Gastrocnemius medialis (tissue), 4 donors: Measurements from ENCODE around the gene TTLL5. TPM values are rescaled to one million over a fixed set of nuclear protein-coding genes. Genes with fewer than 3 reads are reported as not detected.

Source experiments
- ATAC-seq, 2 donors: fragments of 150-250 bp; one replicate each; pipeline ENCODE4 v1.9.1; 2016
- DNase-seq, 2 donors: peaks; one replicate each; pipeline ENCODE4 v3.0.0-alpha.2; 2019
- H3K27ac ChIP-seq, 4 donors: fragments of 200-600 bp; sonication (generic); 1 replicate in 1 of 4; 2 replicates in 3 of 4; pipeline ENCODE4 v1.5.1; 2016 to 2018; ENCODE audit warnings: mild to moderate bottlenecking in 2 of 4, moderate library complexity in 1 of 4
- H3K27me3 ChIP-seq, 3 donors: fragments of 200-600 bp; sonication (generic) in 2 of 3; 1 replicate in 1 of 3; 2 replicates in 2 of 3; pipeline versions ENCODE4 v1.5.1 to v1.6.0; 2016 to 2019; ENCODE audit warnings: mild to moderate bottlenecking in 1 of 3, moderate library complexity in 1 of 3
- H3K36me3 ChIP-seq, 2 donors: fragments of 200-600 bp; sonication (generic) in 1 of 2; one replicate each; pipeline ENCODE4 v1.5.1; 2017 to 2018
- H3K4me1 ChIP-seq, 2 donors: fragments of 200-600 bp; sonication (generic) in 1 of 2; one replicate each; pipeline ENCODE4 v1.5.1; 2016 to 2017; ENCODE audit warnings: mild to moderate bottlenecking in 2 of 2
- H3K4me3 ChIP-seq, 4 donors: fragments of 200-600 bp; sonication (generic) in 3 of 4; 1 replicate in 1 of 4; 2 replicates in 3 of 4; pipeline ENCODE4 v1.5.1; 2016 to 2019; ENCODE audit warnings: mild to moderate bottlenecking in 2 of 4
- H3K9me3 ChIP-seq, 3 donors: fragments of 200-600 bp; sonication (generic) in 2 of 3; 1 replicate in 1 of 3; 2 replicates in 2 of 3; pipeline ENCODE4 v1.5.1; 2016 to 2019
- CTCF ChIP-seq, 5 experiments: fragments of 450-650 bp in 3 of 5; fragments of 200-600 bp in 2 of 5; sonication (generic) in 2 of 5; IDR thresholded peaks in 4 of 5; conservative IDR thresholded peaks in 1 of 5; 1 replicate in 4 of 5; 2 replicates in 1 of 5; pipeline ENCODE4 v1.5.1; 2016 to 2019; ENCODE audit warnings: antibody characterized with exemption in 5 of 5, mild to moderate bottlenecking in 3 of 5, moderate library complexity in 3 of 5
- POLR2A ChIP-seq, 2 donors: fragments of 450-650 bp; IDR thresholded peaks; one replicate each; pipeline ENCODE4 v1.6.1; 2017; ENCODE audit warnings: antibody characterized with exemption in 2 of 2, mild to moderate bottlenecking in 2 of 2, moderate library complexity in 2 of 2
- in situ Hi-C, 4 donors: fragments of 200-750 bp; cut with MboI; loops; one replicate each; pipeline versions ENCODE4 v1.15.0 to v1.8.0; 2017; ENCODE audit warnings: low sequenced_read_pairs in 4 of 4
- intact Hi-C: fragments of 100-400 bp; cut with DNase I; formaldehyde crosslinking; loops from one replicate; pipeline ENCODE4 v1.15.1; 2023; ENCODE audit warnings: low total_unique reads
- total RNA-seq, 4 donors: library from RNA; depleted of rRNA; stranded (reverse); fragments of >200 nt; gene quantifications; one replicate each; pipeline versions ENCODE4 v1.1.0 to v1.2.3, GENCODE V29; 2016

TTLL5 gene
- total RNA-seq, 4 donors from 2014 or later: 9.1 to 36.0 (median 16.4) TPM

- no peaks in the 10 kb centered on the region for H3K36me3 ChIP-seq
These were observed 235.3 kb downstream of the TTLL5 start for GRCh38 chr14:75896341-75896740.

GRCh38 chr14:75904311-75904710 lies 243.3 kb downstream of the TTLL5 start:
- H3K27me3 ChIP-seq: no peaks in the 10 kb centered on the region
- no peak overlapping the region for H3K27ac ChIP-seq
- peaks cover 26 to 33% of the 10 kb centered on the region in 2 donors for H3K4me1 ChIP-seq
- H3K4me3 ChIP-seq: no peak overlapping the region
- ATAC-seq (no peak), DNase-seq (no peak)
- H3K9me3 ChIP-seq: no peaks in the 10 kb centered on the region
- H3K36me3 ChIP-seq: no peaks in the 10 kb centered on the region
- in situ Hi-C loops (loop anchor here in 2 of 4 donors (10.0 kb wide), 2 partner anchors 70 to 200 kb away; no protein-coding TSS in a partner anchor), intact Hi-C loops (no loop called here)
- no peak for TF ChIP-seq POLR2A (IDR thresholded peaks at IDR 0.05)
- no peak for TF ChIP-seq CTCF (IDR thresholded peaks at IDR 0.05 in 4 of 5, conservative IDR thresholded peaks at IDR 0.05 in 1 of 5)

More at GRCh38 chr14:75896341-75896740, 235.3 kb downstream of the TTLL5 start:
- Histone ChIP-seq H3K27me3 (no peaks in the 10 kb centered on the region), H3K27ac (no peak overlapping the region), H3K4me3 (no peak overlapping the region), H3K9me3 (no peaks in the 10 kb centered on the region), H3K4me1 (no peaks in the 10 kb centered on the region)
- ATAC-seq: no peak
- in situ Hi-C loops (no loop called here), intact Hi-C loops (no loop called here)
- TF ChIP-seq POLR2A (IDR thresholded peaks at IDR 0.05) (no peak), CTCF (IDR thresholded peaks at IDR 0.05 in 4 of 5, conservative IDR thresholded peaks at IDR 0.05 in 1 of 5) (no peak)
- no peak for DNase-seq

GRCh38 chr14:75905147-75905904 lies 244.3 kb downstream of the TTLL5 start:
- no peak for ATAC-seq
- Histone ChIP-seq H3K27me3 (no peaks in the 10 kb centered on the region), H3K36me3 (no peaks in the 10 kb centered on the region), H3K4me1 (peaks cover 29 to 41% of the 10 kb centered on the region in 2 donors), H3K9me3 (no peaks in the 10 kb centered on the region), H3K27ac (peak overlapping the region; percentile 17 to 54 (median 34)), H3K4me3 (no peak overlapping the region)
- intact Hi-C loops (loop anchor here (5.0 kb wide), 2 partner anchors 37 to 113 kb away; no protein-coding TSS in a partner anchor), in situ Hi-C loops (loop anchor here (5.0 to 10.0 kb wide), 4 partner anchors 69 to 201 kb away; partner anchors contain the start of gene TGFB3 (in 2 of the 4))
- TF ChIP-seq CTCF (IDR thresholded peaks at IDR 0.05 in 4 of 5, conservative IDR thresholded peaks at IDR 0.05 in 1 of 5) (no peak), POLR2A (IDR thresholded peaks at IDR 0.05) (no peak)
- DNase-seq: peak; percentile 16 to 29

GRCh38 chr14:75906228-75906627 lies 245.2 kb downstream of the TTLL5 start:
- in situ Hi-C loops (loop anchor here (5.0 to 10.0 kb wide), 4 partner anchors 69 to 201 kb away; partner anchors contain the start of gene TGFB3 (in 2 of the 4)), intact Hi-C loops (loop anchor here (1.0 to 5.0 kb wide), 3 partner anchors 36 to 195 kb away; no protein-coding TSS in a partner anchor)
- H3K9me3 ChIP-seq: no peaks in the 10 kb centered on the region
- ATAC-seq: no peak
- TF ChIP-seq CTCF (IDR thresholded peaks at IDR 0.05 in 4 of 5, conservative IDR thresholded peaks at IDR 0.05 in 1 of 5) (no peak), POLR2A (IDR thresholded peaks at IDR 0.05) (no peak)
- no peaks in the 10 kb centered on the region for H3K36me3 ChIP-seq
- no peak overlapping the region for H3K4me3 ChIP-seq
- H3K27ac ChIP-seq: peak overlapping the region in 3 of 4 donors; percentile 17 to 54 (median 42)
- no peaks in the 10 kb centered on the region for H3K27me3 ChIP-seq
- DNase-seq: no peak
- peaks cover 29 to 44% of the 10 kb centered on the region in 2 donors for H3K4me1 ChIP-seq
